IPS-18a (cell line): ENCODE measurements around the gene PCTP.

Experiments
- H3K27ac ChIP-seq: one replicate; pipeline ENCODE4 v1.5.1; 2013; ENCODE audit warnings: low read length
- H3K27me3 ChIP-seq: one replicate; pipeline ENCODE4 v1.6.1; 2013; ENCODE audit warnings: mild to moderate bottlenecking, low read length; ENCODE audit not compliant: control insufficient read depth, insufficient read depth
- H3K36me3 ChIP-seq: one replicate; pipeline ENCODE4 v1.6.1; 2013; ENCODE audit warnings: low read depth, low read length; ENCODE audit not compliant: control insufficient read depth
- H3K4me1 ChIP-seq: one replicate; pipeline ENCODE4 v1.6.1; 2013; ENCODE audit warnings: low read depth, low read length; ENCODE audit not compliant: control insufficient read depth
- H3K4me3 ChIP-seq: one replicate; pipeline ENCODE4 v1.5.1; 2013; ENCODE audit warnings: low read length
- H3K9ac ChIP-seq: one replicate; pipeline ENCODE4 v1.6.1; 2013; ENCODE audit warnings: mild to moderate bottlenecking, low read length, moderate library complexity
- H3K9me3 ChIP-seq: one replicate; pipeline ENCODE4 v1.6.1; 2013; ENCODE audit warnings: low read depth, low read length; ENCODE audit not compliant: control insufficient read depth

Gene PCTP

DNA sequence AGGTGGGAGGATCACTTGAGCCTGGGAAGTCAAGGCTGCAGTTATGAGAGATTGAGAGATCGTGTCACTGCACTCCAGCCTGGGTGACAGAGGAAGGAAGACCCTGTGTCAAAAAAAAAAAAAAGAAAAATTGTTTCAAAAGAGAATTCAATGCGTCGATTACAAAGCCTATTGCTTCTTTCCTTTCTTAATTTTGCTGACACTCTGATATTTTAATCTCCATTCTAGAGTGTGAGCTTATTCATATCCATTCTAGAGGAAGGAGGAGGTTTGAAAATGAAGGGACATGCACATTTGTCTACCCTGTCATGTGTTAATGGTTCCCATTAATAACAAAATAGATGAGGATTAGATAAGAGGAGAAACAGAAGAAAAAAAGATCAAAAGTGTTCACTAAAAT lies 63.1 kb downstream of the PCTP start:
- no peaks in the 10 kb centered on the region for H3K36me3 ChIP-seq
- H3K4me1 ChIP-seq = no peaks in the 10 kb centered on the region
- H3K9ac ChIP-seq = no peak overlapping the region
- H3K27me3 ChIP-seq = no peaks in the 10 kb centered on the region
- H3K27ac ChIP-seq = no peak overlapping the region
- no peaks in the 10 kb centered on the region for H3K9me3 ChIP-seq
- H3K4me3 ChIP-seq = no peak overlapping the region

DNA sequence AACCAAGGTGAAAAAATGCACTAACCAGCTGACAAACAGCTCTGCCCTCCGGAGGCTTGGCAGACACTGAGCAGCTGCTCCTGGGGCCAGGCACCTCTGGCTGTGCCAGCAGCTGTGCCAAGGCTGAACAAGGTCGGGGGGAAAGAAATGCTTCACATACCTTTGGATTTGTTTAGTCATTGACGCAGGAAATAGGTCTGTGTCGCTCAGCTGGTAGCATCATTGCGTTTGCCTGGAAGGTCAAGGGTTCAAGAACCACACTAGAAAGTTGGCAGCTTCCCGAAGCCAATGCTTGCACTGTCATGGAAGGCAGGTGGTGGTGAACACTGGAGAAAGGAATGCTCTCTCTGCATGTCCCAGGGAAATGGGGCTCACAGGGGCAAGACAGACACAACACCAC lies 63.5 kb downstream of the PCTP start:
- Histone ChIP-seq H3K27me3 (no peaks in the 10 kb centered on the region), H3K27ac (no peak overlapping the region), H3K36me3 (no peaks in the 10 kb centered on the region), H3K4me3 (no peak overlapping the region), H3K9me3 (no peaks in the 10 kb centered on the region), H3K9ac (no peak overlapping the region), H3K4me1 (no peaks in the 10 kb centered on the region)

DNA sequence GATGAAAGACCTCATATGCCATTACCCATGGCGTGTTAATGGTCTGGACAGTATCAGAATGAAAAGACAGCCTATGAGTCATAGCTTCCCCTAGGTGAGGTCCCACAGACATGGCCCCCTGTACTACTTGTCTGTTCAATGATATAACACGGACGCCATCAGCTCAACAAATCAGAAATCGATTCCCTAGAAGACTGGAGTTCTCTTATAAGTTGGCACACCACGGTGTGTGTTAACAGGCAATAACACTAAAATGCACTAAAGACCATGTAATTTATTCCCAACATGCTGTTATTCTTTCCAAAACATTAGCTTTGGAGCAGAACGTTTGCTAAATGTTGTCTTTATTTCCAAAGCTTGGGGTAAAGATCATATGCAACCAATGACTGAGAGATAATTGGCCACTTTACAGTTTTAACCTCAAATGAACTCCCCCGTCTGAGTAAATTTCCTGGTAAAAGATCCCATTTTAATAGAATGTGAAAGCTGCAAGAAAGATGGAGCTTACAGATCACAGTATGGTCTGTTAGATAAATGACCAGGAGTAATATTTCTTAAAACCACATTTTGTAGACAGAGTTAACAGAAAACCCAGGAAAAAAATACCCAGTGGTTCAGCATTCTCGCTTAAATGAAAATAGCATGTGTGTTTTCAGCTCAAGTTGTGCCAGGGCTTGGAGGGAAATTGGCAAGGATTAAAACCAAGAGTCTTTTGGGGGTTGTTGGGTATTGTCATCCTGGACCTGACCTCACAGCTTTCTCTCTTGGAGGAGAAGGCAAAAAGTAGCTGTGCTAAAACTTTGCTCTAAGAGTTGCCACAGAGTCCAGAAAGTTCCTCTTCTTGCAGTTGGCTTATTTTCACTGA lies 65.9 kb downstream of the PCTP start:
- Histone ChIP-seq H3K27ac (no peak overlapping the region), H3K4me3 (no peak overlapping the region), H3K9me3 (no peaks in the 10 kb centered on the region), H3K9ac (no peak overlapping the region), H3K36me3 (no peaks in the 10 kb centered on the region), H3K27me3 (no peaks in the 10 kb centered on the region), H3K4me1 (no peaks in the 10 kb centered on the region)

DNA sequence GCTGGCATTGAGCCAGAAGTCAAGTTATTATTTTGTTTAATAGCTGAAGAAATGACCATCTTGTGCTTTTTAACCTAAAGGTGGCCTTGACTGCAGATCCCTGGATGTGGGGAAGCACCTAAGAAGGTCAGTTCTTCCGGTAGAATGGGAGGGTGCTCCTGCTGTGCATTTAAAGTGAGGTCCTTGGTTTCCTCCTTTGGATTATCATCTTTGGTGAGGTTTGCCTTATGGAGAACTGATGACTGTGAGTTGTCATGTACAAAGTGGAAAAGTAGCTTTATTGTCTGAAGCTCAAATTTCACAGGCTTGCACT lies 66.5 kb downstream of the PCTP start:
- Histone ChIP-seq H3K4me1 (no peaks in the 10 kb centered on the region), H3K27me3 (no peaks in the 10 kb centered on the region), H3K36me3 (no peaks in the 10 kb centered on the region), H3K9me3 (no peaks in the 10 kb centered on the region), H3K9ac (no peak overlapping the region), H3K4me3 (no peak overlapping the region), H3K27ac (no peak overlapping the region)

DNA sequence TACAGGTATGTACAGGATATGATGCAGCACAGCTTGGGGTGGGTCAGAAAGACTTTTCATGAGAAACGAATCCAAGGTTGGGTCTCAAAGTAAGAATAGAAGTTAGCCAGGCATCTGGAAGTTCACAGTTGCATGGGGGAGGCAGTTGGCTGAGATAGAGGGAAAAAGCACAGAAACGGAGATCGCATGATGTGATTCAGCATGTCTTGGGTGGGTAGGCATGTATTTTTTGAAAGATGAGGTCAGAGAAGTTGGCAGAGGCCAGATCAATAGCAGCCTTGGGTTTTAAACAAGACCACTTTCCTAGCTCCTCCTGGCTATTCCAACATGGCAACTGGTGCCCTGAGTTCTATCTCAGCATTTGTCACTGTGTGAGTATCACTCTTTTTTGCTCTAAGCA lies 67.2 kb downstream of the PCTP start:
- Histone ChIP-seq H3K36me3 (no peaks in the 10 kb centered on the region), H3K9ac (no peak overlapping the region), H3K4me1 (no peaks in the 10 kb centered on the region), H3K27me3 (no peaks in the 10 kb centered on the region), H3K27ac (no peak overlapping the region), H3K9me3 (no peaks in the 10 kb centered on the region), H3K4me3 (no peak overlapping the region)

DNA sequence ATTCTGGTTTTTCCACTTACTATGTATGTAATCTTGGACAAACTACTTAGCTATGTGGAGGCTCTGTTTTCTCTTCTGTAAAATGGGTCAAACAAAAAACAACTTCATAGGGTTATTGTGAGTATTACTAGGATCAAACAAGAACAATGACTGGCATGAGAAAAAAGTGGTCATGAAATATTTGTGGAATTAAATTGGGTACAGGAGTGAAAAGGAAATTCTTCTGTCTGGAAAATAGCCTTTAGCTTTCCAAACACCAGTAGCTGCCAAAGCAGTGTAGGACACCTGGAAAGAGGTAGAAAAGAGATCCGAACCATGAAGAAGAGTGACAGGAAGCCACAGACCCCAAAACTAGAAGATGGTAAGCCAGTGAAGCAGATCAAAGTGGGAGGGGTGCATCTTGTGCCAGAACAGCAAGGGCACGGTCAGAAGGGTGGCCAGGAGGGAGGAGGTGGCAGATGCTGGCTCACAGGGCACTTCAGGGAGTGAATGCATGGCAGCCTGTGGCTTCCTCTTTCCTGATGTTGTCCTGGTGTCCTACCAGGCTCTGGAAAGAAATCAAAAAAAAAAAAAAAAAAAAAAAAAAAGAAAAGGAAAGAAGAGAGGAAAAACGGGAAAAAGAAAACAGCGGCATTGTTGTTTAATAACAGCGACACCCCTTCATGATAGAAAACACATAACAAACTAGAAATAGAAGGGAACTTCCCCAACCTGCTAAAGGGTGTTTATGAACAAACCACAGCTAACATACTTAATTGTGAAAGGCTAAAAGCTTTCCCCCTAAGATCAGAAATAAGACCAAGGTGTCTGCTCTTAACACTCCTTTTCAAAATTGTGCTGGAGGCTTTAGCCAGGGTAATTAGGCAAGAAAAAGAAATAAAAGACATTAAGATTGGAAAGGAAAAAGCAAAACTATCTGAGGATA lies 67.9 kb downstream of the PCTP start:
- Histone ChIP-seq H3K27me3 (no peaks in the 10 kb centered on the region), H3K27ac (no peak overlapping the region), H3K4me1 (no peaks in the 10 kb centered on the region), H3K36me3 (no peaks in the 10 kb centered on the region), H3K9me3 (no peaks in the 10 kb centered on the region), H3K4me3 (no peak overlapping the region), H3K9ac (no peak overlapping the region)

DNA sequence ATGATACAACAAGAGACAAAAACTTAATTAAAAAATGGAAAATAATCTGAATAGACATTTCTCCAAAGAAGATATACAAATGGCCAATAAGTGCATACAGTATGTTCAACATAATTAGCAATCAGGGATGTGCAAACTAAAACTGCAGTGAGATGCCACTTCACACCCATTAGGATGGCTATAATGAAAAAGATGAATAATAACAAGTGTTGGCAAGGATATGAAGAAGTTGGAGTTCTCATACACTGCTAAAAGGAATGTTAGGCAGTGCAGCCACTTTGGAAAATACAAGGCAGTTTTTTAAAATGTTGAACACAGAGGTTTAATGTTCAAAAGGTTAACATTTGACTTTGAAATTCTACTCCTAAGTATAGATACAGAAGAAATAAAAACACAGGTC lies 69.8 kb downstream of the PCTP start:
- H3K4me3 ChIP-seq = no peak overlapping the region
- no peak overlapping the region for H3K27ac ChIP-seq
- no peaks in the 10 kb centered on the region for H3K36me3 ChIP-seq
- no peaks in the 10 kb centered on the region for H3K4me1 ChIP-seq
- H3K9ac ChIP-seq = no peak overlapping the region
- no peaks in the 10 kb centered on the region for H3K27me3 ChIP-seq
- no peaks in the 10 kb centered on the region for H3K9me3 ChIP-seq

DNA sequence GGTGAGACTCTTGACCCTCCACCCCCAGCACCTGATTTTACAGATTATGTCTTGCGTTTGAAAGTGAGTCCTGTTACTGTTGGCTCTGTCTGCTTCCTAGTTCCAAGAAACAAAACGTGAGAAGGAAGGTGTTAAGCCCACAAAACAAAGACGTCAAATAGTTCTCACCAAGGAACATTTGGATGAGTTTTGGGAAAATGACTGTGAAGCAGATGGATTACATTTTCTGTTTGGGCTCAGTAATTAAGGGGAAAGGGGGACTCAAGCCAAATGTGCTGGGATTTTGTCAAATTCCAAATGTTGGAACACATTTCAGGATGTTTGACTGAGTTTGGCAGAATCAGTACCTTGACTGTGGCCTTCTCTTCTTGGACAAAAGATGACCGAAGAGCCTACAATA lies 71.2 kb downstream of the PCTP start:
- Histone ChIP-seq H3K4me3 (no peak overlapping the region), H3K27me3 (no peaks in the 10 kb centered on the region), H3K4me1 (no peaks in the 10 kb centered on the region), H3K9ac (no peak overlapping the region), H3K36me3 (no peaks in the 10 kb centered on the region), H3K27ac (no peak overlapping the region), H3K9me3 (no peaks in the 10 kb centered on the region)

DNA sequence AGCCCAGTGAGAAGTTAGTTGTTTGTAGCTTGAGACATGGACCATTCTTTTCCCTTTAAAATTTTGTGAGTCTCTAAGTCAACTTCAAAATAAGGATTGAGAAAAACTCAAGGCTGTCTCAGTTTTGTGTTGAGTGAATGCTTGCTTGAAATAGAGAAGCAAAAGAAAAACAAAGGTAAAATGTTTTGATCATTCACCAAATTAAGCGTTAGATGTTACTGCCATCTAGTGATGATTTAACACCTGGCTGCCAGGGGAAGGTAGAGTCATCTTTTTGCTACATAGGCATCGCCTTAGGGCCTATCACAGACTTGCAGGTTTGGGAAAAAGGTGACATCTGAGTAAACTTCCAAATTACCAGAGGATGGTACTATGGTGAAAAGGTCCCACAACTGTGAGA lies 74.4 kb downstream of the PCTP start:
- H3K4me1 ChIP-seq = no peaks in the 10 kb centered on the region
- H3K9me3 ChIP-seq = no peaks in the 10 kb centered on the region
- no peaks in the 10 kb centered on the region for H3K27me3 ChIP-seq
- H3K27ac ChIP-seq = no peak overlapping the region
- no peak overlapping the region for H3K9ac ChIP-seq
- H3K36me3 ChIP-seq = no peaks in the 10 kb centered on the region
- no peak overlapping the region for H3K4me3 ChIP-seq
